HG02588 (cell line): ENCODE measurements around the gene RPL10A.
A peak's percentile ranks its signal among the peaks of the same experiment; 100 is the strongest.

Experiments used
- ATAC-seq: cut with Tn5 transposase; IDR thresholded peaks from one replicate; pipeline ENCODE4 v1.9.1; 2021; ENCODE audit warnings: mild to moderate bottlenecking, moderate library complexity; ENCODE audit not compliant: unreplicated experiment

The RPL10A gene

GRCh38 chr6:35445691-35446090, 22.5 kb upstream of the RPL10A start:
- ATAC-seq: no peak

GRCh38 chr6:35448191-35448590, 20.0 kb upstream of the RPL10A start:
- ATAC-seq: no peak

- no peak for ATAC-seq
These were observed 18.8 kb upstream of the RPL10A start for GRCh38 chr6:35449287-35449881.

- ATAC-seq: no peak
These were observed 16.6 kb upstream of the RPL10A start for GRCh38 chr6:35451354-35452182.

- ATAC-seq: peak; percentile 89
These were observed 15.8 kb upstream of the RPL10A start, which contains the start of gene FANCE for GRCh38 chr6:35452183-35453090. TSS of gene FANCE (plus strand) at chr6:35452338. CDS start at chr6:35452546, 208 bp downstream.

GRCh38 chr6:35453236-35453635, 15.0 kb upstream of the RPL10A start:
- ATAC-seq: no peak

GRCh38 chr6:35454391-35455110, 13.7 kb upstream of the RPL10A start:
- ATAC-seq: no peak

- no peak for ATAC-seq
These were observed 10.3 kb upstream of the RPL10A start for GRCh38 chr6:35457907-35458306.

GRCh38 chr6:35461270-35461669, 6.9 kb upstream of the RPL10A start:
- no peak for ATAC-seq

- no peak for ATAC-seq
These were observed 4.9 kb upstream of the RPL10A start for GRCh38 chr6:35463292-35463691.

GRCh38 chr6:35465646-35466045, 2.6 kb upstream of the RPL10A start:
- no peak for ATAC-seq

- ATAC-seq: peak; percentile 9
These were observed 964 bp downstream of the RPL10A start for GRCh38 chr6:35468980-35469750.

GRCh38 chr6:35469751-35470662, 1.8 kb downstream of the RPL10A start:
- ATAC-seq: no peak

GRCh38 chr6:35470663-35471120, 2.5 kb downstream of the RPL10A start:
- no peak for ATAC-seq

GRCh38 chr6:35471836-35472345, 3.7 kb downstream of the RPL10A start:
- ATAC-seq: no peak

- ATAC-seq: no peak
These were observed 5.1 kb downstream of the RPL10A start for GRCh38 chr6:35473075-35473849.

GRCh38 chr6:35473850-35474130, 5.6 kb downstream of the RPL10A start:
- ATAC-seq: no peak
